ENCODE results near the gene PRAC1. TPM values are rescaled to one million over a fixed set of nuclear protein-coding genes. Genes with fewer than 3 reads are reported as not detected.

The PRAC1 gene
- polyA plus RNA-seq, 3 donors = not detected

- 43 to 65% (median 44%) methylated on average over 2 of the region's 2 CpGs for WGBS, 3 donors
- no peak overlapping the region for H3K27ac ChIP-seq (ENCODE audit: low read depth, low read length)
These were observed 50.0 kb downstream of the PRAC1 start for GRCh38 chr17:48672340-48672739.

Other genes with a start within 250 kb of the PRAC1 start
- gene HOXB1, start 191.5 kb downstream of the PRAC1 start, polyA plus RNA-seq = under 1 TPM in 1 of 3 donors, not detected in 2; 0.45 TPM
- gene HOXB2, start 177.4 kb downstream of the PRAC1 start, polyA plus RNA-seq = 10 to 100 TPM in 2 of 3 donors, 1 to 10 TPM in 1; 5.0 to 33.9 (median 24.3) TPM
- gene HOXB4, start 144.2 kb downstream of the PRAC1 start, polyA plus RNA-seq = 1 to 10 TPM; 1.1 to 5.4 (median 3.6) TPM
- gene HOXB3, start 132.3 kb downstream of the PRAC1 start, polyA plus RNA-seq = 10 to 100 TPM in 1 of 3 donors, 1 to 10 TPM in 2; 2.6 to 10.2 (median 9.6) TPM
- gene HOXB5, start 128.7 kb downstream of the PRAC1 start, polyA plus RNA-seq = 1 to 10 TPM in 2 of 3 donors, under 1 TPM in 1; 0.59 to 3.9 (median 2.2) TPM
- gene HOXB6, start 117.5 kb downstream of the PRAC1 start, polyA plus RNA-seq = 10 to 100 TPM in 2 of 3 donors, 1 to 10 TPM in 1; 1.8 to 14.7 (median 10.4) TPM
- gene HOXB7, start 111.5 kb downstream of the PRAC1 start, polyA plus RNA-seq = 10 to 100 TPM in 2 of 3 donors, 1 to 10 TPM in 1; 1.6 to 18.1 (median 14.6) TPM
- gene HOXB8, start 107.2 kb downstream of the PRAC1 start, polyA plus RNA-seq = 1 to 10 TPM in 2 of 3 donors, under 1 TPM in 1; 0.76 to 8.3 (median 6.9) TPM
- 1 to 10 TPM in 1 of 3 donors, under 1 TPM in 2; 0.15 to 1.0 (median 0.97) TPM for gene HOXB9, start 96.2 kb downstream of the PRAC1 start, polyA plus RNA-seq
- gene PRAC2, start 667 bp upstream of the PRAC1 start, polyA plus RNA-seq = not detected
- not detected for gene HOXB13, start 6.2 kb upstream of the PRAC1 start, polyA plus RNA-seq
- gene TTLL6, start 94.7 kb upstream of the PRAC1 start, polyA plus RNA-seq = under 1 TPM; 0.21 to 0.31 (median 0.22) TPM
- gene CALCOCO2, start 108.5 kb upstream of the PRAC1 start, polyA plus RNA-seq = 100 to 1,000 TPM in 1 of 3 donors, 10 to 100 TPM in 2; 47.7 to 118 (median 96.0) TPM
- gene ATP5MC1, start 170.3 kb upstream of the PRAC1 start, polyA plus RNA-seq = 100 to 1,000 TPM; 150 to 279 (median 224) TPM
- gene UBE2Z, start 185.9 kb upstream of the PRAC1 start, polyA plus RNA-seq = 10 to 100 TPM; 21.4 to 36.8 (median 36.3) TPM
- gene SNF8, start 222.3 kb upstream of the PRAC1 start, polyA plus RNA-seq = 100 to 1,000 TPM in 2 of 3 donors, 10 to 100 TPM in 1; 71.0 to 172 (median 149) TPM
- not detected for gene GIP, start 246.1 kb upstream of the PRAC1 start, polyA plus RNA-seq

Data from adipose tissue (tissue), 3 donors.